ENCODE data around the gene ZNF208.

Gene ZNF208

GRCh38 chr19:21883516-21883915 lies 127.2 kb downstream of the ZNF208 start:
- DNase-seq: no peak

All from CD4-positive, alpha-beta T cell treated with Interleukin-21 for 1 hour (primary cell).